Measurements from ENCODE around the gene EEF1E1. TPM values are rescaled to one million over a fixed set of nuclear protein-coding genes. Genes with fewer than 3 reads are reported as not detected.

Gene EEF1E1
- total RNA-seq, 1 donor from 2014 or later, result 14.0 TPM

- no peaks in the 10 kb centered on the region for H3K9me3 Mint-ChIP-seq (ENCODE audit: unreplicated experiment)
- no peak overlapping the region for H3K4me3 Mint-ChIP-seq (ENCODE audit: unreplicated experiment)
- no peak for TF ChIP-seq CTCF (IDR thresholded peaks at IDR 0.05; ENCODE audit: unreplicated experiment)
- DNase-seq (ENCODE audit: low spot score), result no peak
- no peak overlapping the region for H3K27ac Mint-ChIP-seq (ENCODE audit: unreplicated experiment)
- H3K4me1 Mint-ChIP-seq (ENCODE audit: unreplicated experiment), result no peaks in the 10 kb centered on the region
- no peaks in the 10 kb centered on the region for H3K27me3 Mint-ChIP-seq (ENCODE audit: unreplicated experiment)
- H3K36me3 Mint-ChIP-seq (ENCODE audit: low read depth, unreplicated experiment), result no peaks in the 10 kb centered on the region
Observed at GRCh38 chr6:8114956-8115355, 12.6 kb upstream of the EEF1E1 start.

GRCh38 chr6:8113131-8113654 lies 10.8 kb upstream of the EEF1E1 start:
- Mint-ChIP-seq H3K27me3 (ENCODE audit: unreplicated experiment) (peaks cover 2% of the 10 kb centered on the region), H3K4me1 (ENCODE audit: unreplicated experiment) (no peaks in the 10 kb centered on the region), H3K27ac (ENCODE audit: unreplicated experiment) (no peak overlapping the region), H3K9me3 (ENCODE audit: unreplicated experiment) (no peaks in the 10 kb centered on the region), H3K4me3 (ENCODE audit: unreplicated experiment) (no peak overlapping the region), H3K36me3 (ENCODE audit: low read depth, unreplicated experiment) (no peaks in the 10 kb centered on the region)
- TF ChIP-seq CTCF (IDR thresholded peaks at IDR 0.05; ENCODE audit: unreplicated experiment), result no peak
- no peak for DNase-seq (ENCODE audit: low spot score)

- Mint-ChIP-seq H3K4me1 (ENCODE audit: unreplicated experiment) (no peaks in the 10 kb centered on the region), H3K4me3 (ENCODE audit: unreplicated experiment) (no peak overlapping the region), H3K27me3 (ENCODE audit: unreplicated experiment) (peaks cover 5% of the 10 kb centered on the region), H3K36me3 (ENCODE audit: low read depth, unreplicated experiment) (no peaks in the 10 kb centered on the region), H3K9me3 (ENCODE audit: unreplicated experiment) (no peaks in the 10 kb centered on the region), H3K27ac (ENCODE audit: unreplicated experiment) (no peak overlapping the region)
- TF ChIP-seq CTCF (IDR thresholded peaks at IDR 0.05; ENCODE audit: unreplicated experiment), result no peak
- no peak for DNase-seq (ENCODE audit: low spot score)
Observed at GRCh38 chr6:8110725-8111124, 8.4 kb upstream of the EEF1E1 start.

GRCh38 chr6:8110117-8110721 lies 7.9 kb upstream of the EEF1E1 start:
- no peak for TF ChIP-seq CTCF (IDR thresholded peaks at IDR 0.05; ENCODE audit: unreplicated experiment)
- no peak for DNase-seq (ENCODE audit: low spot score)
- peaks cover 5% of the 10 kb centered on the region for H3K27me3 Mint-ChIP-seq (ENCODE audit: unreplicated experiment)
- no peaks in the 10 kb centered on the region for H3K4me1 Mint-ChIP-seq (ENCODE audit: unreplicated experiment)
- no peak overlapping the region for H3K4me3 Mint-ChIP-seq (ENCODE audit: unreplicated experiment)
- H3K27ac Mint-ChIP-seq (ENCODE audit: unreplicated experiment), result no peak overlapping the region
- no peaks in the 10 kb centered on the region for H3K9me3 Mint-ChIP-seq (ENCODE audit: unreplicated experiment)
- H3K36me3 Mint-ChIP-seq (ENCODE audit: low read depth, unreplicated experiment), result no peaks in the 10 kb centered on the region

- DNase-seq (ENCODE audit: low spot score), result no peak
- Mint-ChIP-seq H3K27ac (ENCODE audit: unreplicated experiment) (no peak overlapping the region), H3K4me1 (ENCODE audit: unreplicated experiment) (no peaks in the 10 kb centered on the region), H3K9me3 (ENCODE audit: unreplicated experiment) (no peaks in the 10 kb centered on the region), H3K27me3 (ENCODE audit: unreplicated experiment) (peaks cover 5% of the 10 kb centered on the region), H3K4me3 (ENCODE audit: unreplicated experiment) (no peak overlapping the region), H3K36me3 (ENCODE audit: low read depth, unreplicated experiment) (no peaks in the 10 kb centered on the region)
- no peak for TF ChIP-seq CTCF (IDR thresholded peaks at IDR 0.05; ENCODE audit: unreplicated experiment)
Observed at GRCh38 chr6:8108759-8109539, 6.6 kb upstream of the EEF1E1 start.
